Endothelial cell of umbilical vein (primary cell): Measurements from ENCODE around the gene INTS11. TPM values are rescaled to one million over a fixed set of nuclear protein-coding genes. Genes with fewer than 3 reads are reported as not detected.

ENCODE experiments used
- BruUV-seq: library from RNA; stranded (reverse); fragments of 400-500 nt; replicated peaks from 2 replicates; lab custom pipeline; 2021; lab: Mats Ljungman, UMichigan
- CTCF ChIA-PET: fragments of 300-600, 350-600 bp; sonication (Branson Sonifier 250); formaldehyde crosslinking; loops from one replicate; lab custom pipeline; 2021; ENCODE audit warnings: antibody characterized with exemption, inconsistent platforms; lab: Charles Lee
- POLR2A ChIA-PET: fragments of 300-600, 350-600 bp; sonication (Branson Sonifier 250); formaldehyde crosslinking; loops from one replicate; lab custom pipeline; 2021; ENCODE audit warnings: antibody characterized with exemption, inconsistent platforms; lab: Charles Lee
- DNase-seq: peaks from one replicate; pipeline ENCODE4 v3.0.0-alpha.2; 2011; ENCODE audit warnings: low read depth, low spot score
- FAIRE-seq: peaks from 2 replicates; lab custom pipeline; 2011; peaks lifted over from hg19 to GRCh38; lab: Jason Lieb, UNC
- H2AFZ ChIP-seq: 2 replicates; pipeline ENCODE4 v1.6.0; 2012; ENCODE audit warnings: low read depth, low read length, control low read depth, inconsistent platforms
- H3K27ac ChIP-seq: 2 replicates; pipeline ENCODE4 v1.5.1; 2011; ENCODE audit warnings: low read depth, mild to moderate bottlenecking, control low read depth, low read length, moderate library complexity; ENCODE audit not compliant: insufficient read depth
- H3K27me3 ChIP-seq, 2 experiments: 2 replicates each; pipeline versions ENCODE4 v1.6.0 to v1.6.1; 2011; ENCODE audit warnings: low read length in 2 of 2, mixed read lengths in 1 of 2; ENCODE audit not compliant: control insufficient read depth in 2 of 2, insufficient read depth in 2 of 2
- H3K36me3 ChIP-seq, 2 experiments: 2 replicates in 1 of 2; 3 replicates in 1 of 2; pipeline ENCODE4 v1.5.1; 2011; ENCODE audit warnings: low read length in 2 of 2, mild to moderate bottlenecking in 1 of 2, moderate library complexity in 1 of 2; ENCODE audit not compliant: control insufficient read depth in 2 of 2, insufficient read depth in 2 of 2; ENCODE audit errors: extremely low read depth in 1 of 2
- H3K4me1 ChIP-seq: 3 replicates; pipeline ENCODE4 v1.5.1; 2011; ENCODE audit warnings: mild to moderate bottlenecking, low read length; ENCODE audit not compliant: control insufficient read depth, insufficient read depth; ENCODE audit errors: extremely low read depth
- H3K4me2 ChIP-seq: 2 replicates; pipeline ENCODE4 v1.6.1; 2011; ENCODE audit warnings: low read length, control low read depth, mixed read lengths; ENCODE audit not compliant: insufficient read depth
- H3K4me3 ChIP-seq, 3 experiments: fragments of 200-600 bp in 1 of 3; sonication (generic), shearing (Covaris generic) in 1 of 3; replicated peaks in 1 of 3; 2 replicates each; pipeline ENCODE4 v1.5.1; 2011 to 2016; ENCODE audit warnings: control low read depth in 3 of 3, low read length in 3 of 3, mild to moderate bottlenecking in 2 of 3, inconsistent platforms in 1 of 3, low read depth in 1 of 3, moderate library complexity in 1 of 3; ENCODE audit not compliant: insufficient read depth in 1 of 3
- H3K79me2 ChIP-seq: 2 replicates; pipeline ENCODE4 v1.6.0; 2012; ENCODE audit warnings: low read length, inconsistent platforms; ENCODE audit not compliant: control insufficient read depth, insufficient read depth
- H3K9ac ChIP-seq: replicated peaks from 2 replicates; pipeline ENCODE3; 2011; ENCODE audit warnings: low read length, control low read depth; ENCODE audit not compliant: insufficient read depth; ENCODE audit errors: extremely low read depth
- H3K9me1 ChIP-seq: replicated peaks from 3 replicates; pipeline ENCODE4 v1.6.0; 2011; ENCODE audit warnings: mild to moderate bottlenecking, low read length; ENCODE audit not compliant: control insufficient read depth, insufficient read depth; ENCODE audit errors: extremely low read depth
- H3K9me3 ChIP-seq: replicated peaks from 2 replicates; pipeline ENCODE4 v1.5.1; 2012; ENCODE audit warnings: low read length, inconsistent platforms; ENCODE audit not compliant: control insufficient read depth, insufficient read depth
- H4K20me1 ChIP-seq: replicated peaks from 2 replicates; pipeline ENCODE3; 2011; ENCODE audit warnings: mild to moderate bottlenecking, low read length; ENCODE audit not compliant: control insufficient read depth, insufficient read depth; ENCODE audit errors: extremely low read depth
- EZH2 ChIP-seq: IDR thresholded peaks from 2 replicates; pipeline ENCODE4 v1.6.1; 2012; ENCODE audit warnings: borderline replicate concordance, low read depth, mild to moderate bottlenecking, moderate library complexity, low read length, inconsistent platforms; ENCODE audit not compliant: severe bottlenecking
- FOS ChIP-seq: IDR thresholded peaks from 2 replicates; pipeline ENCODE4 v1.6.1; 2011; ENCODE audit warnings: mild to moderate bottlenecking, low read length, moderate library complexity, borderline replicate concordance; ENCODE audit not compliant: insufficient read depth
- GATA2 ChIP-seq: IDR thresholded peaks from 2 replicates; pipeline ENCODE4 v1.7.0; 2011; ENCODE audit warnings: low read depth, mild to moderate bottlenecking, moderate library complexity, mixed read lengths, low read length; ENCODE audit not compliant: insufficient read length, insufficient read depth
- JUN ChIP-seq: IDR thresholded peaks from 2 replicates; pipeline ENCODE4 v1.6.1; 2011; ENCODE audit warnings: borderline replicate concordance, low read depth; ENCODE audit not compliant: insufficient read length, insufficient read depth
- MYC ChIP-seq: IDR thresholded peaks from one replicate; pipeline ENCODE4 v1.6.1; 2011; ENCODE audit warnings: mild to moderate bottlenecking, low read depth, low read length
- POLR2A ChIP-seq: IDR thresholded peaks from 2 replicates; pipeline ENCODE4 v1.6.1; 2012; ENCODE audit warnings: low read depth, mild to moderate bottlenecking, control low read depth, low read length
- POLR2AphosphoS5 ChIP-seq: IDR thresholded peaks from 2 replicates; pipeline ENCODE4 v1.6.1; 2012; ENCODE audit warnings: low read depth, mild to moderate bottlenecking, control low read depth, low read length, moderate library complexity; ENCODE audit not compliant: insufficient read depth
- dilution Hi-C: fragments of 300-500 bp; cut with MboI; formaldehyde crosslinking; loops from one replicate; pipeline ENCODE4 v1.15.0; 2019; ENCODE audit warnings: low sequenced_read_pairs; ENCODE audit not compliant: extremely low pct_ligation_motif_present
- intact Hi-C: fragments of 100-400 bp; cut with micrococcal nuclease; formaldehyde crosslinking; loops from one replicate; pipeline ENCODE4 v1.10.0; 2022
- polyA plus RNA-seq, 4 experiments: library from polyadenylated mRNA; depleted of rRNA in 3 of 4; stranded (reverse) in 3 of 4; unstranded in 1 of 4; fragments of >200 nt; gene quantifications; 2 replicates each; pipeline versions ENCODE4 v1.2.1 to v1.2.3, GENCODE V29; 2011 to 2012; ENCODE audit warnings: missing spikeins in 1 of 4
- total RNA-seq: library from RNA; stranded (reverse); gene quantifications from 2 replicates; pipeline ENCODE4 v1.2.3, GENCODE V29; 2021
- TF ChIP-seq, protein P1 (sequence below): IDR thresholded peaks from 2 replicates; pipeline ENCODE4 v1.6.1; 2011; ENCODE audit not compliant: insufficient read depth, insufficient read length
- TF ChIP-seq, protein P2 (sequence below), 2 donors: IDR thresholded peaks; 1 replicate in 1 of 2; 2 replicates in 1 of 2; pipeline ENCODE4 v1.5.1; 2011; ENCODE audit warnings: low read length in 2 of 2, mild to moderate bottlenecking in 2 of 2, moderate library complexity in 2 of 2, control low read depth in 1 of 2, inconsistent platforms in 1 of 2, low read depth in 1 of 2; ENCODE audit not compliant: insufficient read depth in 1 of 2; ENCODE audit errors: extremely low read depth in 1 of 2

INTS11 gene
- total and polyA plus RNA-seq, 2 donors (not counting 3 experiments of a cell fraction or from before 2014, with no cell fraction given) = 132 to 222 TPM

DNA sequence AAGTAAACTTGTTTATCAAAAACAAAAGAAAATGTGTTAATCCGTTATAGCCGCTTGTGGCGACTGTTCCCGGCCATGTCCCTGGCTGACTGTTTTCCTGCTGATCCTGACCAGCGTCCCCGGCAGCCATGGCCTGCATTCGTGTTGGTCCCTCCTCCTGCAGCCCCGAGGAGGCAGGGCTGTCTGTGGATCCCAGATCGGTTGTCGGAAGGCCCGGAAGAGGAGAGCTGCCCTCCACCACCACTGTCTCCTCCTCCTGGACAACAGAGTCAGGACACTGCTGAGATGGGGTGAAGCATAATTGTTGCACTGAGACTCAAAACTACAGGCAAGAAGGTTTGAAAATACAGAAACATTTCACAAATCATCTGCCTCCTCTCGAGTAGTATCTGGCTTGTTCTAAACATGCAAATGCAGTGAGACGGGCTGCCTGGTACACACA lies 37.5 kb upstream of the INTS11 start:
- no peak overlapping the region for H3K4me3 ChIP-seq
- ChIA-PET CTCF (interaction anchor here (1.6 kb wide), 1 partner anchor 11 kb away, joined by 5 read pairs; no protein-coding TSS in a partner anchor), POLR2A (no interaction called here)
- H2AFZ ChIP-seq = no peak overlapping the region
- FAIRE-seq (no peak), DNase-seq (no peak)
- H3K9ac ChIP-seq = no peak overlapping the region
- BruUV-seq = no TSS peak
- no peak overlapping the region for H3K27ac ChIP-seq
- no peaks in the 10 kb centered on the region for H3K27me3 ChIP-seq
- TF ChIP-seq FOS (no peak), GATA2 (no peak), MYC (no peak), POLR2A (no peak), EZH2 (no peak), POLR2AphosphoS5 (no peak), JUN (no peak)
- TF ChIP-seq, protein P1, sequence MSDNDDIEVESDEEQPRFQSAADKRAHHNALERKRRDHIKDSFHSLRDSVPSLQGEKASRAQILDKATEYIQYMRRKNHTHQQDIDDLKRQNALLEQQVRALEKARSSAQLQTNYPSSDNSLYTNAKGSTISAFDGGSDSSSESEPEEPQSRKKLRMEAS = no peak
- TF ChIP-seq, protein P2, sequence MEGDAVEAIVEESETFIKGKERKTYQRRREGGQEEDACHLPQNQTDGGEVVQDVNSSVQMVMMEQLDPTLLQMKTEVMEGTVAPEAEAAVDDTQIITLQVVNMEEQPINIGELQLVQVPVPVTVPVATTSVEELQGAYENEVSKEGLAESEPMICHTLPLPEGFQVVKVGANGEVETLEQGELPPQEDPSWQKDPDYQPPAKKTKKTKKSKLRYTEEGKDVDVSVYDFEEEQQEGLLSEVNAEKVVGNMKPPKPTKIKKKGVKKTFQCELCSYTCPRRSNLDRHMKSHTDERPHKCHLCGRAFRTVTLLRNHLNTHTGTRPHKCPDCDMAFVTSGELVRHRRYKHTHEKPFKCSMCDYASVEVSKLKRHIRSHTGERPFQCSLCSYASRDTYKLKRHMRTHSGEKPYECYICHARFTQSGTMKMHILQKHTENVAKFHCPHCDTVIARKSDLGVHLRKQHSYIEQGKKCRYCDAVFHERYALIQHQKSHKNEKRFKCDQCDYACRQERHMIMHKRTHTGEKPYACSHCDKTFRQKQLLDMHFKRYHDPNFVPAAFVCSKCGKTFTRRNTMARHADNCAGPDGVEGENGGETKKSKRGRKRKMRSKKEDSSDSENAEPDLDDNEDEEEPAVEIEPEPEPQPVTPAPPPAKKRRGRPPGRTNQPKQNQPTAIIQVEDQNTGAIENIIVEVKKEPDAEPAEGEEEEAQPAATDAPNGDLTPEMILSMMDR (IDR thresholded peaks at IDR 0.05; ENCODE audit: extremely low read depth in 1 of 2, insufficient read depth in 1 of 2, low read depth in 1 of 2, low read length in 2 of 2) = no peak
- H3K79me2 ChIP-seq = no peaks in the 10 kb centered on the region
- H3K36me3 ChIP-seq = no peaks in the 10 kb centered on the region
- dilution Hi-C loops = no loop called here
- no peak overlapping the region for H3K4me2 ChIP-seq
- H3K9me3 ChIP-seq = peaks cover 3% of the 10 kb centered on the region
- H3K4me1 ChIP-seq = no peaks in the 10 kb centered on the region
- H4K20me1 ChIP-seq = no peaks in the 10 kb centered on the region
- no peaks in the 10 kb centered on the region for H3K9me1 ChIP-seq
- intact Hi-C loops = no loop called here
